OCI-LY3 (cell line): ENCODE measurements around the gene PI4K2B.
"Not testable (repeated sequence)": the region's sequence is repeated elsewhere in the genome, so short reads cannot be mapped to it uniquely, and the experiment has no call there.

Experiments
- H2AFZ ChIP-seq: fragments of 200-600, 300-600 bp; shearing (Covaris generic); 2 replicates; pipeline ENCODE4 v1.6.0; 2014; ENCODE audit warnings: antibody characterized with exemption, low read depth, low read length
- H3K27ac ChIP-seq: fragments of 200-600, 300-600 bp; sonication (generic); 2 replicates; pipeline ENCODE4 v1.5.1; 2014; ENCODE audit warnings: mild to moderate bottlenecking, low read length, moderate library complexity, mixed read lengths
- H3K27me3 ChIP-seq: fragments of 200-600, 300-600 bp; sonication (generic); 2 replicates; pipeline ENCODE4 v1.6.1; 2014; ENCODE audit warnings: low read depth, low read length, mixed read lengths
- H3K36me3 ChIP-seq: fragments of 200-600, 300-600 bp; sonication (generic); replicated peaks from 2 replicates; pipeline ENCODE3; 2014; ENCODE audit warnings: low read depth, low read length, mixed read lengths
- H3K4me1 ChIP-seq: fragments of 300-600, 200-600 bp; sonication (generic); 2 replicates; pipeline ENCODE4 v1.6.1; 2014; ENCODE audit warnings: low read length, mixed read lengths
- H3K4me2 ChIP-seq: fragments of 200-600, 300-600 bp; sonication (generic); 2 replicates; pipeline ENCODE4 v1.6.1; 2014; ENCODE audit warnings: low read length, mixed read lengths
- H3K4me3 ChIP-seq: fragments of 300-600, 200-600 bp; sonication (generic); 2 replicates; pipeline ENCODE4 v1.5.1; 2014; ENCODE audit warnings: antibody characterized with exemption, mild to moderate bottlenecking, low read length, moderate library complexity
- H3K79me2 ChIP-seq: fragments of 300-600, 200-600 bp; shearing (Covaris generic); 2 replicates; pipeline ENCODE4 v1.6.1; 2014; ENCODE audit warnings: mild to moderate bottlenecking, low read length, mixed read lengths
- H3K9ac ChIP-seq: fragments of 300-600, 200-600 bp; shearing (Covaris generic); 2 replicates; pipeline ENCODE4 v1.6.0; 2014; ENCODE audit warnings: mild to moderate bottlenecking, low read length, moderate library complexity
- H3K9me3 ChIP-seq: fragments of 200-600, 300-600 bp; shearing (Covaris generic); 2 replicates; pipeline ENCODE4 v1.6.1; 2014; ENCODE audit warnings: low read length, mixed read lengths; ENCODE audit not compliant: insufficient read depth
- H4K20me1 ChIP-seq: fragments of 200-600, 300-600 bp; sonication (generic); 2 replicates; pipeline ENCODE4 v1.6.1; 2016; ENCODE audit warnings: low read length, mixed read lengths; ENCODE audit not compliant: insufficient read depth
- EZH2phosphoT487 ChIP-seq: fragments of 200-600 bp; shearing (Covaris generic); IDR thresholded peaks from 2 replicates; pipeline ENCODE4 v1.6.1; 2018; ENCODE audit warnings: antibody characterized with exemption, mixed run types, low read depth
- TF ChIP-seq, protein P1 (sequence below): fragments of 200-600, 300-600 bp; sonication (generic); IDR thresholded peaks from 2 replicates; pipeline ENCODE4 v1.5.1; 2014; ENCODE audit warnings: antibody characterized with exemption, low read length, low read depth

Gene PI4K2B

GRCh38 chr4:25245181-25245580 is 11.3 kb downstream of the PI4K2B start:
- H2AFZ ChIP-seq: no peak overlapping the region
- no peaks in the 10 kb centered on the region for H3K27me3 ChIP-seq
- H3K4me3 ChIP-seq: no peak overlapping the region
- peaks cover 12% of the 10 kb centered on the region for H3K36me3 ChIP-seq
- H3K9ac ChIP-seq: no peak overlapping the region
- H4K20me1 ChIP-seq: peaks cover 38% of the 10 kb centered on the region
- no peak overlapping the region for H3K4me2 ChIP-seq
- H3K79me2 ChIP-seq: peaks cover 76% of the 10 kb centered on the region
- H3K4me1 ChIP-seq: peaks cover 8% of the 10 kb centered on the region
- no peak overlapping the region for H3K27ac ChIP-seq
- H3K9me3 ChIP-seq: no peaks in the 10 kb centered on the region
- TF ChIP-seq, protein P1, sequence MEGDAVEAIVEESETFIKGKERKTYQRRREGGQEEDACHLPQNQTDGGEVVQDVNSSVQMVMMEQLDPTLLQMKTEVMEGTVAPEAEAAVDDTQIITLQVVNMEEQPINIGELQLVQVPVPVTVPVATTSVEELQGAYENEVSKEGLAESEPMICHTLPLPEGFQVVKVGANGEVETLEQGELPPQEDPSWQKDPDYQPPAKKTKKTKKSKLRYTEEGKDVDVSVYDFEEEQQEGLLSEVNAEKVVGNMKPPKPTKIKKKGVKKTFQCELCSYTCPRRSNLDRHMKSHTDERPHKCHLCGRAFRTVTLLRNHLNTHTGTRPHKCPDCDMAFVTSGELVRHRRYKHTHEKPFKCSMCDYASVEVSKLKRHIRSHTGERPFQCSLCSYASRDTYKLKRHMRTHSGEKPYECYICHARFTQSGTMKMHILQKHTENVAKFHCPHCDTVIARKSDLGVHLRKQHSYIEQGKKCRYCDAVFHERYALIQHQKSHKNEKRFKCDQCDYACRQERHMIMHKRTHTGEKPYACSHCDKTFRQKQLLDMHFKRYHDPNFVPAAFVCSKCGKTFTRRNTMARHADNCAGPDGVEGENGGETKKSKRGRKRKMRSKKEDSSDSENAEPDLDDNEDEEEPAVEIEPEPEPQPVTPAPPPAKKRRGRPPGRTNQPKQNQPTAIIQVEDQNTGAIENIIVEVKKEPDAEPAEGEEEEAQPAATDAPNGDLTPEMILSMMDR: no peak
- TF ChIP-seq EZH2phosphoT487: no peak

DNA sequence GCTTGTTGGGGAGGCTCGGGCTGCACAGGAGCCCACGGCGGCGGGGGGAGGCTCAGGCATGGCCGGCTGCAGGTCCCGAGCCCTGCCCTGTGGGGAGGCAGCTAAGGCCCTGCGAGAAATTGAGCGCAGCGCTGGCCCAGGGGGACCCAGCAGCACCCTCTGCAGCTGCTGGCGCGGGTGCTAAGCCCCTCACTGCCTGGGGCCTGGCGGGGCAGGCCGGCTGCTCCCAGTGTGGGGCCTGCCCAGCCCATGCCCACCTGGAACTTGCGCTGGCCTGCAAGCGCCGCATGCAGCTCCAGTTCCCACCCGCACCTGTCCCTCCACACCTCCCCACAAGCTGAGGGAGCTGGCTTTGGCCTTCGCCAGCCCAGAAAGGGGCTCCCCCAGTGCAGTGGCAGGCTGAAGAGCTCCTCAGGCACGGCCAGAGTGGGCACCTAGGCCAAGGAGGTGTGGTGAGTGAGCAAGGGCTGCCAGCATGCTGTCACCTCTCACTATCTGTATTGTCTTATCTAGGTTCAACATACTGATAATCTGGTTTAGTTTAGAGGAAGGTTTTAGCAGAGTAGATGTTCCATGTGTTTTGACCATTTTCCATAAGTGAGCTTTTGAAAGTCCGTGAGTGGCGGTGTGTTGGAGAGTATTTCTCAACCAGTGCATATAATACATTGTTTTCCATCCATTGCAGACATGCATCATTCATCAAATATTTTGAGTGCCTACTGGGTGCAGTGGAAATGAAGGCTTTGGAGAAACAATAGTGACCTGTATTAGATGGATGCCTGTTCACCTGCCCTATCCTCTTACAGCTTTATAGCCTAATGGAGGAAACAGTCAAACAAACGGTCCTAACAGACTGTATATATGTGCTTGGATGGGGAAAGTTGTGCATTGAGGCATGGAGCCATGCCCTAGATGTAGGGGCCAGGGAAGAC is 13.1 kb downstream of the PI4K2B start:
- H3K27me3 ChIP-seq: no peaks in the 10 kb centered on the region
- no peaks in the 10 kb centered on the region for H3K9me3 ChIP-seq
- no peak overlapping the region for H3K9ac ChIP-seq
- H3K4me2 ChIP-seq: no peak overlapping the region
- peaks cover 12% of the 10 kb centered on the region for H3K36me3 ChIP-seq
- peaks cover 79% of the 10 kb centered on the region for H3K79me2 ChIP-seq
- no peaks in the 10 kb centered on the region for H3K4me1 ChIP-seq
- TF ChIP-seq, protein P1: no peak
- TF ChIP-seq EZH2phosphoT487: no peak
- H2AFZ ChIP-seq: no peak overlapping the region
- H4K20me1 ChIP-seq: peaks cover 42% of the 10 kb centered on the region
- H3K27ac ChIP-seq: no peak overlapping the region
- H3K4me3 ChIP-seq: no peak overlapping the region

DNA sequence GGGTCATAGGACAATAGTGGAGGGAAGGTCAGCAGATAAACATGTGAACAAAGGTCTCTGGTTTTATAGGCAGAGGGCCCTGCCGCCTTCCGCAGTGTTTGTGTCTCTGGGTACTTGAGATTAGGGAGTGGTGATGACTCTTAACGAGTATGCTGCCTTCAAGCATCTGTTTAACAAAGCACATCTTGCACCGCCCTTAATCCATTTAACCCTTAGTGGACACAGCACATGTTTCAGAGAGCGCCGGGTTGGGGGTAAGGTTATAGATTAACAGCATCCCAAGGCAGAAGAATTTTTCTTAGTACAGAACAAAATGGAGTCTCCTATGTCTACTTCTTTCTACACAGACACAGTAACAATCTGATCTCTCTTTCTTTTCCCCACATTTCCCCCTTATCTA is 15.0 kb downstream of the PI4K2B start:
- H3K4me1 ChIP-seq, H3K4me3 ChIP-seq: not testable (repeated sequence)
- peaks cover 76% of the 10 kb centered on the region for H3K79me2 ChIP-seq

DNA sequence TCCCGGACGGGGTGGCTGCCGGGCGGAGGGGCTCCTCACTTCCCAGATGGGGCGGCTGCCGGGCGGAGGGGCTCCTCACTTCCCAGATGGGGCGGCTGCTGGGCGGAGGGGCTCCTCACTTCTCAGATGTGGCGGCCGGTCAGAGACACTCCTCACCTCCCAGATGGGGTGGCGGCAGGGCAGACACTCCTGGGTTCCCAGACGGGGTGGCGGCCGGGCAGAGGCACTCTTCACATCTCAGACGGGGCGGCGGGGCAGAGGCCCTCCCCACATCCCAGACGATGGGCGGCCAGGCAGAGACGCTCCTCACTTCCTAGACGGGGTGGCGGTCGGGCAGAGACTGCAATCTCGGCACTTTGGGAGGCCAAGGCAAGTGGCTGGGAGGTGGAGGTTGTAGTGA is 15.7 kb downstream of the PI4K2B start:
- not testable (repeated sequence) for H3K27me3 ChIP-seq, H3K27ac ChIP-seq, H2AFZ ChIP-seq, H3K9ac ChIP-seq, H3K4me1 ChIP-seq, H3K4me3 ChIP-seq, H3K4me2 ChIP-seq, H3K9me3 ChIP-seq
- Histone ChIP-seq H3K36me3 (peaks cover 12% of the 10 kb centered on the region), H4K20me1 (peaks cover 51% of the 10 kb centered on the region), H3K79me2 (peaks cover 75% of the 10 kb centered on the region)

More for the DNA sequence above, 15.0 kb downstream of the PI4K2B start:
- not testable (repeated sequence) for H3K27me3 ChIP-seq, H3K4me2 ChIP-seq, H3K9ac ChIP-seq, H3K27ac ChIP-seq, H2AFZ ChIP-seq, H3K9me3 ChIP-seq
- Histone ChIP-seq H4K20me1 (peaks cover 48% of the 10 kb centered on the region), H3K36me3 (peaks cover 12% of the 10 kb centered on the region)
